ENCODE data around the gene SMNDC1.

SMNDC1 gene

GRCh38 chr10:110244550-110244949 is 60.2 kb downstream of the SMNDC1 start:
- no peak for DNase-seq

DNA sequence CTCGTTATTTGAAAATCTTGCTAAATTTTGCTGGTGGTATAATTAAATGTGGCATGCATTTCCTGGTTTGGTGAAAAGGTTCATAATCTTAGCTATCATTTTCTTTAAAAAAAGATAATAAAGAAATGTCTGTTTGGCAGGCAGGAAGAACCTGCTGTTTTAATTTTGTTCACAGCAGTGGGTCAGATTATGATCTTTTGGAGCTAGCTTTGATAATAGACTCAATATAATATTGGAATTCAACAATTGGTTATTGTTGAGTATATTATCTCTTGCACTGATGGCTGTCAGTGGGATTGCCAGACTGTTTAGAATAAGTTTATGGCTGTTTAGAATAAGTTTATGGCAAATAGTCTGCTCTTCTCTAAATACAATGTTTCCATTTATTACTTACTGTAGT is 62.2 kb downstream of the SMNDC1 start:
- peak; percentile 56 for DNase-seq

DNA sequence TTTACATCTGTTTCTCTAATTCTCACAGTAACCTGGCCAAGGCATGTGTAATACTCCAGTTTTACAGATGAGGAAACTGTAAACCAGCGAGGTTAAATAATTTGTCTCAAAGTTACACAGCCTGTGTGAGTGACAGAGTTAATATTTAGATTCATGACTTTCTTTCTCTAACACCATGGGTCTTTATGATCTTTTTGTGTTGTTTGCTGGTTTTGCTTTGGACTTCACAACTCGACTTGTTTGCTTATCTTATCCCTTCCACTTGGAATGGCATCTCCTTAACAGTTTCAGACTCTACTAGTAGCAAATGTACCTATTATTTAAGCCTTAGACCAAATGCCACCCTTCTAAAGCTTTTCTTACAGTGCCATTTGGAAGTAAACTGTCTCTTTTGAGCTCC is 62.9 kb downstream of the SMNDC1 start:
- DNase-seq, result no peak

- DNase-seq, result no peak
These were observed 63.3 kb downstream of the SMNDC1 start for GRCh38 chr10:110241407-110241806.
